ENCODE measurements around the gene DYNC1I1. TPM values are rescaled to one million over a fixed set of nuclear protein-coding genes. Genes with fewer than 3 reads are reported as not detected.

The DYNC1I1 gene
- total and polyA plus RNA-seq, 4 donors: 0.28 to 0.67 (median 0.39) TPM

DNA sequence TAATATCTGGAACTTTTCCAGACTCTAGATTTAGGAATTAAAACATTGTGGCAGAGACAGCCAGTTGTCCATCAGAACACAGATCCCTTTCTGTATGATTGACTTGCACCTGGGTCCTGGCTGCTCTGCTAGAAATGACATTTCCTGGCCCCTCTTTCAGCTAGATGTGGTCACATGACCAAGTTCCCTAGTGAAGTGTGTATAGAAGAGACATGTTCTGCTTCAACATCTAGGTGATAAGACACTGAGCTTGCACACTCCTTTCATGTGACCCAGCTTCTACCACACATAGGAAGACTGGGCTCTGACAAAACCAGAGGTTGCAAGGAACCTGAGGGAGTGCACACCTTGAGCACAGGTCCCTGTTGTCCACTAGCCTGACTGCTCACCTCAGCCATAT lies 22.8 kb upstream of the DYNC1I1 start:
- TF ChIP-seq HNF4A (conservative IDR thresholded peaks at IDR 0.05): no peak
- Histone ChIP-seq H3K4me1 (ENCODE audit: control insufficient read depth in 4 of 4, insufficient read depth in 4 of 4, low read length in 3 of 4) (peaks cover 2 to 8% (median 4%) of the 10 kb centered on the region in 4 donors), H3K4me3 (ENCODE audit: low read depth in 1 of 3, low read length in 3 of 3) (no peak overlapping the region), H3K36me3 (ENCODE audit: control insufficient read depth in 4 of 4, insufficient read depth in 3 of 4, low read depth in 1 of 4, low read length in 3 of 4) (no peaks in the 10 kb centered on the region), H3K27me3 (ENCODE audit: control insufficient read depth in 4 of 4, insufficient read depth in 4 of 4, low read length in 3 of 4) (no peaks in the 10 kb centered on the region), H3K9ac (ENCODE audit: low read depth in 1 of 2, low read length in 2 of 2) (no peak overlapping the region), H3K9me3 (ENCODE audit: control insufficient read depth in 4 of 4, low read length in 3 of 4) (no peaks in the 10 kb centered on the region), H3K27ac (ENCODE audit: low read depth in 1 of 2, low read length in 2 of 2) (no peak overlapping the region)
- no peak for DNase-seq (ENCODE audit: low spot score)

DNA sequence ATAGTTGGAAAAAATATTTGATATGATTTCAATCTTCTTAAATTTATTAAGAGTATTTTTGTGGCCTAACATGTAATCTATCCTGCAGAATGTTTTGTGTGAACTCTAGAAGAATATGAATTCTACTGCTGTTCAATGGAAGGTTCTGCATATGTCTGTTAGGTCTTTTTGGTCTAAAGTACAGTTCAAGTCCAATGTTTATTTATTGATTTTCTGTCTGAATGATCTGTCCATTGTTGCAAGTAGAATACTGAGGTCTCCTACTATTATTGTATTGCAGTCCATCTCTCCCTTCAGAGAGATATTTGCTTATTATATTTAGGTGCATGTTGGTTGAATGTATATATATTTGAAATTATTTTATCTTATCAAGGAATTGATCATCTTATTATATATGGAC lies 18.9 kb upstream of the DYNC1I1 start:
- peaks cover 0 to 4% (median 0%) of the 10 kb centered on the region in 4 donors for H3K27me3 ChIP-seq (ENCODE audit: control insufficient read depth in 4 of 4, insufficient read depth in 4 of 4, low read length in 3 of 4)
- no peak overlapping the region for H3K27ac ChIP-seq (ENCODE audit: low read depth in 1 of 2, low read length in 2 of 2)
- H3K9me3 ChIP-seq (ENCODE audit: control insufficient read depth in 4 of 4, low read length in 3 of 4): no peaks in the 10 kb centered on the region
- H3K4me1 ChIP-seq (ENCODE audit: control insufficient read depth in 4 of 4, insufficient read depth in 4 of 4, low read length in 3 of 4): peaks cover 2 to 8% (median 4%) of the 10 kb centered on the region in 4 donors
- TF ChIP-seq TAF1 (conservative IDR thresholded peaks at IDR 0.05) (no peak), HNF4A (conservative IDR thresholded peaks at IDR 0.05) (peak in 1 of 2 donors; percentile 38), YY1 (IDR thresholded peaks at IDR 0.05) (no peak), FOXA2 (IDR thresholded peaks at IDR 0.05) (no peak)
- no peaks in the 10 kb centered on the region for H3K36me3 ChIP-seq (ENCODE audit: control insufficient read depth in 4 of 4, insufficient read depth in 3 of 4, low read depth in 1 of 4, low read length in 3 of 4)
- no peak overlapping the region for H3K9ac ChIP-seq (ENCODE audit: low read depth in 1 of 2, low read length in 2 of 2)
- H3K4me3 ChIP-seq (ENCODE audit: low read depth in 1 of 3, low read length in 3 of 3): no peak overlapping the region
- no peak for DNase-seq (ENCODE audit: low spot score)

GRCh38 chr7:95755277-95755934 lies 16.9 kb upstream of the DYNC1I1 start:
- Histone ChIP-seq H3K9me3 (ENCODE audit: control insufficient read depth in 4 of 4, low read length in 3 of 4) (no peaks in the 10 kb centered on the region), H3K27me3 (ENCODE audit: control insufficient read depth in 4 of 4, insufficient read depth in 4 of 4, low read length in 3 of 4) (peaks cover 0 to 7% (median 0%) of the 10 kb centered on the region in 4 donors), H3K36me3 (ENCODE audit: control insufficient read depth in 4 of 4, insufficient read depth in 3 of 4, low read depth in 1 of 4, low read length in 3 of 4) (no peaks in the 10 kb centered on the region), H3K4me3 (ENCODE audit: low read depth in 1 of 3, low read length in 3 of 3) (no peak overlapping the region), H3K9ac (ENCODE audit: low read depth in 1 of 2, low read length in 2 of 2) (no peak overlapping the region), H3K27ac (ENCODE audit: low read depth in 1 of 2, low read length in 2 of 2) (no peak overlapping the region), H3K4me1 (ENCODE audit: control insufficient read depth in 4 of 4, insufficient read depth in 4 of 4, low read length in 3 of 4) (no peaks in the 10 kb centered on the region)
- TF ChIP-seq GABPA (IDR thresholded peaks at IDR 0.05 in 1 of 2, conservative IDR thresholded peaks at IDR 0.05 in 1 of 2) (no peak), EGR1 (IDR thresholded peaks at IDR 0.05; ENCODE audit: low read depth in 2 of 2) (no peak), CTCF (IDR thresholded peaks at IDR 0.05; ENCODE audit: low read depth, low read length, missing input control) (no peak), YY1 (IDR thresholded peaks at IDR 0.05) (no peak), SP1 (IDR thresholded peaks at IDR 0.05) (no peak), HNF4A (conservative IDR thresholded peaks at IDR 0.05) (no peak), FOXA2 (IDR thresholded peaks at IDR 0.05) (no peak), NR2F2 (IDR thresholded peaks at IDR 0.05) (no peak), REST (IDR thresholded peaks at IDR 0.05) (no peak), TAF1 (conservative IDR thresholded peaks at IDR 0.05) (no peak), FOXA1 (IDR thresholded peaks at IDR 0.05) (no peak), RAD21 (IDR thresholded peaks at IDR 0.05) (no peak), JUND (IDR thresholded peaks at IDR 0.05) (no peak), RXRA (IDR thresholded peaks at IDR 0.05) (no peak), HNF4G (IDR thresholded peaks at IDR 0.05) (no peak)
- TF ChIP-seq, protein P1, sequence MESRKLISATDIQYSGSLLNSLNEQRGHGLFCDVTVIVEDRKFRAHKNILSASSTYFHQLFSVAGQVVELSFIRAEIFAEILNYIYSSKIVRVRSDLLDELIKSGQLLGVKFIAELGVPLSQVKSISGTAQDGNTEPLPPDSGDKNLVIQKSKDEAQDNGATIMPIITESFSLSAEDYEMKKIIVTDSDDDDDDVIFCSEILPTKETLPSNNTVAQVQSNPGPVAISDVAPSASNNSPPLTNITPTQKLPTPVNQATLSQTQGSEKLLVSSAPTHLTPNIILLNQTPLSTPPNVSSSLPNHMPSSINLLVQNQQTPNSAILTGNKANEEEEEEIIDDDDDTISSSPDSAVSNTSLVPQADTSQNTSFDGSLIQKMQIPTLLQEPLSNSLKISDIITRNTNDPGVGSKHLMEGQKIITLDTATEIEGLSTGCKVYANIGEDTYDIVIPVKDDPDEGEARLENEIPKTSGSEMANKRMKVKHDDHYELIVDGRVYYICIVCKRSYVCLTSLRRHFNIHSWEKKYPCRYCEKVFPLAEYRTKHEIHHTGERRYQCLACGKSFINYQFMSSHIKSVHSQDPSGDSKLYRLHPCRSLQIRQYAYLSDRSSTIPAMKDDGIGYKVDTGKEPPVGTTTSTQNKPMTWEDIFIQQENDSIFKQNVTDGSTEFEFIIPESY (IDR thresholded peaks at IDR 0.05): no peak
- TF ChIP-seq, protein P2, sequence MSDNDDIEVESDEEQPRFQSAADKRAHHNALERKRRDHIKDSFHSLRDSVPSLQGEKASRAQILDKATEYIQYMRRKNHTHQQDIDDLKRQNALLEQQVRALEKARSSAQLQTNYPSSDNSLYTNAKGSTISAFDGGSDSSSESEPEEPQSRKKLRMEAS (IDR thresholded peaks at IDR 0.05): no peak
- TF ChIP-seq, protein P3, sequence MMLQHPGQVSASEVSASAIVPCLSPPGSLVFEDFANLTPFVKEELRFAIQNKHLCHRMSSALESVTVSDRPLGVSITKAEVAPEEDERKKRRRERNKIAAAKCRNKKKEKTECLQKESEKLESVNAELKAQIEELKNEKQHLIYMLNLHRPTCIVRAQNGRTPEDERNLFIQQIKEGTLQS (IDR thresholded peaks at IDR 0.05): no peak
- 90% methylated on average over 6 of the region's 6 CpGs for WGBS
- DNase-seq (ENCODE audit: low spot score): no peak
